Measurements from ENCODE around the gene VDR. TPM values are rescaled to one million over a fixed set of nuclear protein-coding genes. Genes with fewer than 3 reads are reported as not detected.

The VDR gene
- polyA plus RNA-seq, 3 donors = 6.0 to 14.8 (median 12.8) TPM

- Histone ChIP-seq H3K27me3 (ENCODE audit: control insufficient read depth in 2 of 2, insufficient read depth in 2 of 2, low read length in 2 of 2) (no peaks in the 10 kb centered on the region), H3K36me3 (replicated peaks in 1 of 2; ENCODE audit: control insufficient read depth in 1 of 2, insufficient read depth in 2 of 2, low read length in 2 of 2) (peaks cover 16 to 76% of the 10 kb centered on the region in 2 donors), H3K4me3 (replicated peaks in 1 of 3; ENCODE audit: low read depth in 2 of 3, low read length in 3 of 3) (no peak overlapping the region), H3K27ac (ENCODE audit: low read depth in 1 of 2, low read length in 2 of 2) (no peak overlapping the region), H3K9me3 (replicated peaks in 1 of 2; ENCODE audit: control insufficient read depth in 1 of 2, insufficient read depth in 1 of 2, low read length in 2 of 2) (no peaks in the 10 kb centered on the region), H3K79me2 (ENCODE audit: insufficient read depth, low read length) (peaks cover 74% of the 10 kb centered on the region), H4K20me1 (ENCODE audit: insufficient read depth, low read length) (peaks cover 53% of the 10 kb centered on the region), H2AFZ (ENCODE audit: insufficient read depth, low read depth, low read length, poor library complexity, severe bottlenecking) (no peak overlapping the region), H3K9ac (ENCODE audit: insufficient read depth, low read length, poor library complexity, severe bottlenecking) (no peak overlapping the region), H3K4me1 (ENCODE audit: control insufficient read depth in 1 of 2, insufficient read depth in 2 of 2, low read length in 2 of 2) (peaks cover 42 to 51% of the 10 kb centered on the region in 2 donors), H3K4me2 (replicated peaks; ENCODE audit: extremely low read depth, low read length, poor library complexity, severe bottlenecking) (no peak overlapping the region)
- WGBS (ENCODE audit: insufficient coverage) = 32% methylated on average over 3 of the region's 8 CpGs
- peak in 1 of 3 donors; percentile 49 for DNase-seq
- intact Hi-C loops (cut with micrococcal nuclease) = no loop called here
- H3K27me3 Mint-ChIP-seq (ENCODE audit: low read depth in 3 of 3) = peaks cover 0 to 1% (median 0%) of the 10 kb centered on the region in 3 donors
- no peak overlapping the region for H3K4me3 Mint-ChIP-seq
- H3K36me3 Mint-ChIP-seq = peaks cover 61 to 73% of the 10 kb centered on the region in 2 donors
- TF ChIP-seq, protein P1, sequence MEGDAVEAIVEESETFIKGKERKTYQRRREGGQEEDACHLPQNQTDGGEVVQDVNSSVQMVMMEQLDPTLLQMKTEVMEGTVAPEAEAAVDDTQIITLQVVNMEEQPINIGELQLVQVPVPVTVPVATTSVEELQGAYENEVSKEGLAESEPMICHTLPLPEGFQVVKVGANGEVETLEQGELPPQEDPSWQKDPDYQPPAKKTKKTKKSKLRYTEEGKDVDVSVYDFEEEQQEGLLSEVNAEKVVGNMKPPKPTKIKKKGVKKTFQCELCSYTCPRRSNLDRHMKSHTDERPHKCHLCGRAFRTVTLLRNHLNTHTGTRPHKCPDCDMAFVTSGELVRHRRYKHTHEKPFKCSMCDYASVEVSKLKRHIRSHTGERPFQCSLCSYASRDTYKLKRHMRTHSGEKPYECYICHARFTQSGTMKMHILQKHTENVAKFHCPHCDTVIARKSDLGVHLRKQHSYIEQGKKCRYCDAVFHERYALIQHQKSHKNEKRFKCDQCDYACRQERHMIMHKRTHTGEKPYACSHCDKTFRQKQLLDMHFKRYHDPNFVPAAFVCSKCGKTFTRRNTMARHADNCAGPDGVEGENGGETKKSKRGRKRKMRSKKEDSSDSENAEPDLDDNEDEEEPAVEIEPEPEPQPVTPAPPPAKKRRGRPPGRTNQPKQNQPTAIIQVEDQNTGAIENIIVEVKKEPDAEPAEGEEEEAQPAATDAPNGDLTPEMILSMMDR (IDR thresholded peaks at IDR 0.05) = no peak
- H3K27ac Mint-ChIP-seq = peak overlapping the region in 3 of 7 donors; percentile 15 to 53 (median 22)
- H3K4me1 Mint-ChIP-seq = peaks cover 57% of the 10 kb centered on the region
- no peaks in the 10 kb centered on the region for H3K9me3 Mint-ChIP-seq
These were observed 8.2 kb downstream of the VDR start for GRCh38 chr12:47896633-47897032.

DNA sequence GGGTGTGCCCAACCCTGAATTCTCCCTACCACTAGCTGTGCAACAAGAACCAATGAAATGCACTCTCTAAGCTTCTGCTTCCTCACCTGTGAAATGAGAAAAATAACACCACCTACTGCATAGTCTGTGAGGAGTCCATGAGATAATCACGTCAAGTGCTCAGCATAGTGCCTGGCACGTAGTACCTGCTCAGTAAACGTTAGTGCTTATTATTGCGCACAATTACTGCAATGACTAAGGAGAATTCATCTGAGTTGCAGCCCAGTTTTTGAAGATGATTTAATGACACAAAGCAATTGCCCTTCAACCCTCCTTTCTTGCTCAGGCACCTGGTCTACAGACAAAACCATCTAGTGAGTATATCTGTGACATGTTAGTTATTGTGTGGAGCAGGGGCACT is 8.8 kb downstream of the VDR start:
- TF ChIP-seq, protein P1 (IDR thresholded peaks at IDR 0.05) = no peak
- no peaks in the 10 kb centered on the region for H3K27me3 ChIP-seq (ENCODE audit: control insufficient read depth in 2 of 2, insufficient read depth in 2 of 2, low read length in 2 of 2)
- intact Hi-C loops (cut with micrococcal nuclease) = no loop called here
- Mint-ChIP-seq H3K4me3 (no peak overlapping the region), H3K27me3 (ENCODE audit: low read depth in 3 of 3) (peaks cover 0 to 1% (median 0%) of the 10 kb centered on the region in 3 donors), H3K9me3 (no peaks in the 10 kb centered on the region), H3K27ac (no peak overlapping the region), H3K4me1 (peaks cover 57% of the 10 kb centered on the region), H3K36me3 (peaks cover 63 to 77% of the 10 kb centered on the region in 2 donors)
- no peak overlapping the region for H3K4me2 ChIP-seq (replicated peaks; ENCODE audit: extremely low read depth, low read length, poor library complexity, severe bottlenecking)
- no peak overlapping the region for H2AFZ ChIP-seq (ENCODE audit: insufficient read depth, low read depth, low read length, poor library complexity, severe bottlenecking)
- H4K20me1 ChIP-seq (ENCODE audit: insufficient read depth, low read length) = peaks cover 47% of the 10 kb centered on the region
- DNase-seq = no peak
- WGBS (ENCODE audit: insufficient coverage) = 96% methylated on average over 4 of the region's 4 CpGs
- H3K9ac ChIP-seq (ENCODE audit: insufficient read depth, low read length, poor library complexity, severe bottlenecking) = no peak overlapping the region
- no peak overlapping the region for H3K27ac ChIP-seq (ENCODE audit: low read depth in 1 of 2, low read length in 2 of 2)
- no peak overlapping the region for H3K4me3 ChIP-seq (replicated peaks in 1 of 3; ENCODE audit: low read depth in 2 of 3, low read length in 3 of 3)
- no peaks in the 10 kb centered on the region for H3K9me3 ChIP-seq (replicated peaks in 1 of 2; ENCODE audit: control insufficient read depth in 1 of 2, insufficient read depth in 1 of 2, low read length in 2 of 2)
- peaks cover 16 to 76% of the 10 kb centered on the region in 2 donors for H3K36me3 ChIP-seq (replicated peaks in 1 of 2; ENCODE audit: control insufficient read depth in 1 of 2, insufficient read depth in 2 of 2, low read length in 2 of 2)
- H3K79me2 ChIP-seq (ENCODE audit: insufficient read depth, low read length) = peaks cover 76% of the 10 kb centered on the region
- peaks cover 42 to 51% of the 10 kb centered on the region in 2 donors for H3K4me1 ChIP-seq (ENCODE audit: control insufficient read depth in 1 of 2, insufficient read depth in 2 of 2, low read length in 2 of 2)
